Fibroblast of lung (primary cell): ENCODE measurements around the gene PDE3B.

ENCODE experiments used
- EZH2 ChIP-seq: IDR thresholded peaks from 2 replicates; pipeline ENCODE4 v1.5.1; 2012; ENCODE audit warnings: low read length, control low read depth, mild to moderate bottlenecking; ENCODE audit errors: missing control alignments
- TF ChIP-seq, protein P1 (sequence below), 2 donors: IDR thresholded peaks in 1 of 2; conservative IDR thresholded peaks in 1 of 2; 1 replicate in 1 of 2; 2 replicates in 1 of 2; pipeline ENCODE4 v1.5.1; 2011 to 2012; ENCODE audit warnings: low read length in 2 of 2, control low read depth in 1 of 2, inconsistent platforms in 1 of 2, low read depth in 1 of 2, mild to moderate bottlenecking in 1 of 2

DNA sequence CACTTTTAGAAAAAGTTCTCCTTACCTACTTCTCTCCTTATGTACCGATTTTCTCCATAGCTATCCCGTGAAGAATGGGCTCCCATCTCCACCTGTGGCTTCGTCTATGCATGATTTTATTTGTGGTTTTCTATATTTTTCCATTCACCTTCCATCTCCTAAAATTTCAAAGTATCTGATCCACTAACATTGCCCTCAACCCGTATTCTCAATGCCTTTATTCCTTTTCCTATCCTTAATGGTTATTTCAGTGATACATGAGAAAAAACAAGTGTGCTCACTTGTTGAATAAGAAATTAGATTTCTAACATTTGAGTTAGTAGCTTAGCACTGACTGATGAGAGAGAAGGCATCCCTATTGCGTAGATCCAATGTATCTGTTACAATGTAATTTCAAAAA lies 231.6 kb downstream of the PDE3B start:
- no peak for TF ChIP-seq EZH2
- TF ChIP-seq, protein P1, sequence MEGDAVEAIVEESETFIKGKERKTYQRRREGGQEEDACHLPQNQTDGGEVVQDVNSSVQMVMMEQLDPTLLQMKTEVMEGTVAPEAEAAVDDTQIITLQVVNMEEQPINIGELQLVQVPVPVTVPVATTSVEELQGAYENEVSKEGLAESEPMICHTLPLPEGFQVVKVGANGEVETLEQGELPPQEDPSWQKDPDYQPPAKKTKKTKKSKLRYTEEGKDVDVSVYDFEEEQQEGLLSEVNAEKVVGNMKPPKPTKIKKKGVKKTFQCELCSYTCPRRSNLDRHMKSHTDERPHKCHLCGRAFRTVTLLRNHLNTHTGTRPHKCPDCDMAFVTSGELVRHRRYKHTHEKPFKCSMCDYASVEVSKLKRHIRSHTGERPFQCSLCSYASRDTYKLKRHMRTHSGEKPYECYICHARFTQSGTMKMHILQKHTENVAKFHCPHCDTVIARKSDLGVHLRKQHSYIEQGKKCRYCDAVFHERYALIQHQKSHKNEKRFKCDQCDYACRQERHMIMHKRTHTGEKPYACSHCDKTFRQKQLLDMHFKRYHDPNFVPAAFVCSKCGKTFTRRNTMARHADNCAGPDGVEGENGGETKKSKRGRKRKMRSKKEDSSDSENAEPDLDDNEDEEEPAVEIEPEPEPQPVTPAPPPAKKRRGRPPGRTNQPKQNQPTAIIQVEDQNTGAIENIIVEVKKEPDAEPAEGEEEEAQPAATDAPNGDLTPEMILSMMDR (conservative IDR thresholded peaks at IDR 0.05 in 1 of 2, IDR thresholded peaks at IDR 0.05 in 1 of 2; ENCODE audit: low read depth in 1 of 2, low read length in 2 of 2) = no peak
